Measurements from ENCODE around the gene THSD4. TPM values are rescaled to one million over a fixed set of nuclear protein-coding genes. Genes with fewer than 3 reads are reported as not detected.

THSD4 gene
- total and polyA plus RNA-seq, 2 of the 4 experiments (the other 2 are of a cell fraction) = 25.5 to 31.1 TPM

DNA sequence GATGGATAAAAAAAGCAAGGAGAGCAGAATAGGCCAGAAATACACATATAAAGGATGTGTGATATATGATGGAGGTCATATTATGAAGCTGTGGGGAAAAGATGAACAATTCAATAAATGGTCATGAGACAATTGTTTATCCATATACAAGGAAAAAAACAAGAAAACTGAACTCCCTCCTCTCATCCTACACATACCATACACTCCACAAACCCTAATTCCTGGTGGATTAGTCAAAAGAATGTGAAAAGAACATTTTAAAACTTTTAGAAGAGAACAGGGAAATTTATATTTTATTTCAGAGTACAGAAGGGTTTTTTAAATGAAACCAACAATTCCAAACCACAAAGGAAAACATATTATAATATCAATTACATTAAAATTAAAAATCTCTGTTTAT lies 660.6 kb downstream of the THSD4 start:
- H4K8ac ChIP-seq (ENCODE audit: low read depth in 2 of 2, low read length in 2 of 2) = peak overlapping the region in 1 of 2 experiments; percentile 40; a peak in 1 of 4 replicates
- H3K27me3 ChIP-seq (ENCODE audit: control insufficient read depth, insufficient read depth, low read length) = no peaks in the 10 kb centered on the region
- TF ChIP-seq POLR2A (IDR thresholded peaks at IDR 0.05; ENCODE audit: low read depth, low read length) = no peak
- TF ChIP-seq, protein P1, sequence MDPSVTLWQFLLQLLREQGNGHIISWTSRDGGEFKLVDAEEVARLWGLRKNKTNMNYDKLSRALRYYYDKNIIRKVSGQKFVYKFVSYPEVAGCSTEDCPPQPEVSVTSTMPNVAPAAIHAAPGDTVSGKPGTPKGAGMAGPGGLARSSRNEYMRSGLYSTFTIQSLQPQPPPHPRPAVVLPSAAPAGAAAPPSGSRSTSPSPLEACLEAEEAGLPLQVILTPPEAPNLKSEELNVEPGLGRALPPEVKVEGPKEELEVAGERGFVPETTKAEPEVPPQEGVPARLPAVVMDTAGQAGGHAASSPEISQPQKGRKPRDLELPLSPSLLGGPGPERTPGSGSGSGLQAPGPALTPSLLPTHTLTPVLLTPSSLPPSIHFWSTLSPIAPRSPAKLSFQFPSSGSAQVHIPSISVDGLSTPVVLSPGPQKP (IDR thresholded peaks at IDR 0.05; ENCODE audit: borderline replicate concordance, low read depth, low read length) = no peak
- TF ChIP-seq CEBPB (IDR thresholded peaks at IDR 0.05; ENCODE audit: low read depth, low read length) = no peak
- TF ChIP-seq MXI1 (IDR thresholded peaks at IDR 0.05; ENCODE audit: borderline replicate concordance, low read depth, low read length) = no peak
- TF ChIP-seq, protein P2, sequence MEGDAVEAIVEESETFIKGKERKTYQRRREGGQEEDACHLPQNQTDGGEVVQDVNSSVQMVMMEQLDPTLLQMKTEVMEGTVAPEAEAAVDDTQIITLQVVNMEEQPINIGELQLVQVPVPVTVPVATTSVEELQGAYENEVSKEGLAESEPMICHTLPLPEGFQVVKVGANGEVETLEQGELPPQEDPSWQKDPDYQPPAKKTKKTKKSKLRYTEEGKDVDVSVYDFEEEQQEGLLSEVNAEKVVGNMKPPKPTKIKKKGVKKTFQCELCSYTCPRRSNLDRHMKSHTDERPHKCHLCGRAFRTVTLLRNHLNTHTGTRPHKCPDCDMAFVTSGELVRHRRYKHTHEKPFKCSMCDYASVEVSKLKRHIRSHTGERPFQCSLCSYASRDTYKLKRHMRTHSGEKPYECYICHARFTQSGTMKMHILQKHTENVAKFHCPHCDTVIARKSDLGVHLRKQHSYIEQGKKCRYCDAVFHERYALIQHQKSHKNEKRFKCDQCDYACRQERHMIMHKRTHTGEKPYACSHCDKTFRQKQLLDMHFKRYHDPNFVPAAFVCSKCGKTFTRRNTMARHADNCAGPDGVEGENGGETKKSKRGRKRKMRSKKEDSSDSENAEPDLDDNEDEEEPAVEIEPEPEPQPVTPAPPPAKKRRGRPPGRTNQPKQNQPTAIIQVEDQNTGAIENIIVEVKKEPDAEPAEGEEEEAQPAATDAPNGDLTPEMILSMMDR (conservative IDR thresholded peaks at IDR 0.05; ENCODE audit: low read depth, low read length) = no peak
- no peak for TF ChIP-seq CHD1 (IDR thresholded peaks at IDR 0.05; ENCODE audit: low read depth, low read length)
- TF ChIP-seq FOS (IDR thresholded peaks at IDR 0.05; ENCODE audit: low read depth, low read length) = no peak
- TF ChIP-seq RCOR1 (IDR thresholded peaks at IDR 0.05; ENCODE audit: insufficient replicate concordance, low read length) = no peak
- no peak for TF ChIP-seq RAD21 (IDR thresholded peaks at IDR 0.05; ENCODE audit: low read length)
- H2BK5ac ChIP-seq (ENCODE audit: low read depth, low read length, poor library complexity, severe bottlenecking) = peak overlapping the region; percentile 68
- no peak overlapping the region for H3K14ac ChIP-seq (replicated peaks; ENCODE audit: low read depth, low read length)
- H3K9ac ChIP-seq (ENCODE audit: low read depth, low read length) = no peak overlapping the region
- no peaks in the 10 kb centered on the region for H3K79me1 ChIP-seq (ENCODE audit: low read depth in 1 of 2, low read length in 2 of 2)
- H3K4me1 ChIP-seq (ENCODE audit: control insufficient read depth, insufficient read depth, low read length) = peaks cover 12% of the 10 kb centered on the region
- no peak overlapping the region for H3K56ac ChIP-seq (ENCODE audit: extremely low read depth, insufficient read depth, low read length)
- H3K27ac ChIP-seq (ENCODE audit: insufficient read depth, low read length) = no peak overlapping the region
- dilution Hi-C loops (cut with HindIII; ENCODE audit: low sequenced_read_pairs, unreplicated experiment) (no loop called here), in situ Hi-C loops (cut with MboI; ENCODE audit: low sequenced_read_pairs) (no loop called here), intact Hi-C loops (cut with micrococcal nuclease) (no loop called here)
- H2AK9ac ChIP-seq (replicated peaks; ENCODE audit: low read depth, low read length, poor library complexity) = no peak overlapping the region
- ChIA-PET CTCF (interaction anchor here (0.6 kb wide), 1 partner anchor 290 kb away, joined by 4 read pairs; no protein-coding TSS in a partner anchor), POLR2A (ENCODE audit: unreplicated experiment) (interaction anchor here (0.7 kb wide), 1 partner anchor 190 kb away, joined by 3 read pairs; no protein-coding TSS in a partner anchor)
- H3K4me3 ChIP-seq (ENCODE audit: insufficient read depth, low read depth, low read length) = no peak overlapping the region
- no peak overlapping the region for H3K23ac ChIP-seq (ENCODE audit: low read depth, low read length)
- H3K9me1 ChIP-seq (ENCODE audit: insufficient read depth, low read length) = peaks cover 8% of the 10 kb centered on the region; the same call in 1 of the 2 replicates
- H2AFZ ChIP-seq (replicated peaks; ENCODE audit: low read length, poor library complexity) = no peak overlapping the region
- H4K20me1 ChIP-seq (ENCODE audit: insufficient read depth, low read length) = no peaks in the 10 kb centered on the region
- H2AK5ac ChIP-seq (ENCODE audit: low read depth, low read length) = no peak overlapping the region
- H3K18ac ChIP-seq (ENCODE audit: low read depth, low read length) = peak overlapping the region; percentile 55; the same call in 1 of the 2 replicates
- no TSS peak for BruUV-seq (replicated peaks)
- ATAC-seq (ENCODE audit: low read depth) (peak; percentile 55; the same call in 1 of the 2 replicates), DNase-seq (peak; percentile 33)
- H3K4me2 ChIP-seq (ENCODE audit: low read depth, low read length) = peak overlapping the region; percentile 25; the same call in 1 of the 2 replicates
- H3K36me3 ChIP-seq (ENCODE audit: control insufficient read depth, insufficient read depth, low read length) = peaks cover 23% of the 10 kb centered on the region
- H2BK15ac ChIP-seq (ENCODE audit: low read depth, low read length) = no peak overlapping the region
- H3K9me3 ChIP-seq (ENCODE audit: control insufficient read depth, insufficient read depth, low read length) = no peaks in the 10 kb centered on the region
- no peak overlapping the region for H4K91ac ChIP-seq (ENCODE audit: insufficient read depth, low read depth, low read length)
- no peak overlapping the region for H2BK20ac ChIP-seq (ENCODE audit: low read depth, low read length)
- H4K5ac ChIP-seq (ENCODE audit: low read depth, low read length) = no peak overlapping the region
- H2BK120ac ChIP-seq (ENCODE audit: low read depth, low read length) = no peak overlapping the region
- no peak overlapping the region for H3K4ac ChIP-seq (ENCODE audit: low read depth, low read length)

All from IMR-90 (cell line).